Measurements from ENCODE around the gene FAM181B. TPM values are rescaled to one million over a fixed set of nuclear protein-coding genes. Genes with fewer than 3 reads are reported as not detected.

Gene FAM181B
- total and polyA plus RNA-seq, 8 donors: 0.46 to 0.67 (median 0.50) TPM

GRCh38 chr11:82730754-82731153, 2.9 kb downstream of the FAM181B start:
- Histone ChIP-seq H3K27me3 (no peaks in the 10 kb centered on the region), H3K4me1 (peaks cover 0 to 3% (median 0%) of the 10 kb centered on the region in 3 donors), H3K4me3 (no peak overlapping the region), H3K9me3 (no peaks in the 10 kb centered on the region), H3K36me3 (no peaks in the 10 kb centered on the region), H3K27ac (no peak overlapping the region)
- FAIRE-seq (no peak), DNase-seq (no peak), ATAC-seq (no peak)
- intact Hi-C loops (cut with DNase I): no loop called here
- WGBS, 2 donors: 28 to 32% methylated on average over 5 of the region's 5 CpGs
- TF ChIP-seq CTCF (IDR thresholded peaks at IDR 0.05): no peak

- peaks cover 0 to 3% (median 0%) of the 10 kb centered on the region in 3 donors for H3K4me1 ChIP-seq
- intact Hi-C loops (cut with DNase I): no loop called here
- WGBS, 2 donors: 48 to 56% methylated on average over 4 of the region's 4 CpGs
- no peaks in the 10 kb centered on the region for H3K9me3 ChIP-seq
- no peak overlapping the region for H3K27ac ChIP-seq
- H3K36me3 ChIP-seq: no peaks in the 10 kb centered on the region
- ATAC-seq (no peak), DNase-seq (no peak), FAIRE-seq (no peak)
- no peaks in the 10 kb centered on the region for H3K27me3 ChIP-seq
- TF ChIP-seq CTCF (IDR thresholded peaks at IDR 0.05): no peak
- no peak overlapping the region for H3K4me3 ChIP-seq
These were observed 3.4 kb downstream of the FAM181B start for GRCh38 chr11:82730286-82730685.

DNA sequence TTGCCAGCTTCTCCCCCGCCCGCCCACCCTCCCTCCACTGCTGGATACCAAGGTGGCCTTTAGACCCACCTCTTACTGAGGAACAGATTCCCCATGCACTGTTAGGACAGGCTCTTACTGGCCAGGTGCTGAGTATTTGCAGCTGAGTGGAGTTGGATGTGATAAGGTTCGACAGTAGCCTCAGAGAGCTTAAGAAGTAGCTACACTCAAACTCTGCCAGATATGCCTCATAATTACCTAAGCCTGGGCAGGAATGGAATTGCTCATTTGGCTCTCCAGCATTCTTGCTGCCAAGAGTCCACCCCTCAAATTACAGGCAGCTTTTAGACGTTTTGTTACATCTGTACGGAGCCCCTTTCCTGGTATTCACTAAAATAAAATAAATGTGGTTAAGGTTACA, 9.6 kb downstream of the FAM181B start:
- no peak for DNase-seq
- Histone ChIP-seq H3K27me3 (no peaks in the 10 kb centered on the region), H3K4me1 (no peaks in the 10 kb centered on the region), H3K4me3 (no peak overlapping the region), H3K36me3 (no peaks in the 10 kb centered on the region), H3K9me3 (no peaks in the 10 kb centered on the region), H3K27ac (no peak overlapping the region)
- TF ChIP-seq CTCF (IDR thresholded peaks at IDR 0.05): no peak
- no peak for ATAC-seq
- no peak for FAIRE-seq
- intact Hi-C loops (cut with DNase I): loop anchor here in 2 of 3 donors (10.0 kb wide), 2 partner anchors 131 to 141 kb away; no protein-coding TSS in a partner anchor
- 43 to 48% methylated on average over 5 of the region's 5 CpGs for WGBS, 2 donors

- TF ChIP-seq CTCF (IDR thresholded peaks at IDR 0.05): no peak
- intact Hi-C loops (cut with DNase I): loop anchor here in 2 of 3 donors (10.0 kb wide), 2 partner anchors 133 to 143 kb away; no protein-coding TSS in a partner anchor
- DNase-seq (no peak), ATAC-seq (no peak), FAIRE-seq (no peak)
- Histone ChIP-seq H3K36me3 (no peaks in the 10 kb centered on the region), H3K9me3 (no peaks in the 10 kb centered on the region), H3K4me3 (no peak overlapping the region), H3K27me3 (no peaks in the 10 kb centered on the region), H3K27ac (no peak overlapping the region), H3K4me1 (no peaks in the 10 kb centered on the region)
These were observed 11.4 kb downstream of the FAM181B start for GRCh38 chr11:82722231-82722630.

GRCh38 chr11:82720267-82721065, 13.2 kb downstream of the FAM181B start:
- Histone ChIP-seq H3K27me3 (no peaks in the 10 kb centered on the region), H3K27ac (no peak overlapping the region), H3K9me3 (no peaks in the 10 kb centered on the region), H3K4me1 (no peaks in the 10 kb centered on the region), H3K4me3 (no peak overlapping the region), H3K36me3 (no peaks in the 10 kb centered on the region)
- FAIRE-seq (no peak), DNase-seq (no peak), ATAC-seq (no peak)
- no peak for TF ChIP-seq CTCF (IDR thresholded peaks at IDR 0.05)
- intact Hi-C loops (cut with DNase I): loop anchor here in 2 of 3 donors (10.0 kb wide), 2 partner anchors 134 to 144 kb away; no protein-coding TSS in a partner anchor
- 65 to 70% methylated on average over 15 of the region's 15 CpGs for WGBS, 2 donors

All from pancreas (tissue), 10 donors.